PFSK-1 (cell line): Measurements from ENCODE around the gene MYH8.

Experiments used
- FOXP2 ChIP-seq: optimal IDR thresholded peaks from 2 replicates; pipeline ENCODE3; 2011; ENCODE audit warnings: borderline replicate concordance, control low read depth, inconsistent platforms; ENCODE audit not compliant: insufficient read depth; ENCODE audit errors: extremely low read length, extremely low read depth
- POLR2AphosphoS5 ChIP-seq: IDR thresholded peaks from 2 replicates; pipeline ENCODE4 v1.6.1; 2012; ENCODE audit warnings: low read depth, mild to moderate bottlenecking, control low read depth, low read length, moderate library complexity
- REST ChIP-seq, 2 experiments: IDR thresholded peaks; 2 replicates each; pipeline versions ENCODE4 v1.6.1 to v1.8.0; 2011 to 2012; ENCODE audit warnings: low read depth in 2 of 2, low read length in 2 of 2, control low read depth in 1 of 2, inconsistent platforms in 1 of 2, mild to moderate bottlenecking in 1 of 2, moderate library complexity in 1 of 2; ENCODE audit not compliant: insufficient read depth in 1 of 2
- SIN3A ChIP-seq: IDR thresholded peaks from 2 replicates; pipeline ENCODE4 v1.6.1; 2012; ENCODE audit warnings: mild to moderate bottlenecking, low read length, moderate library complexity, borderline replicate concordance; ENCODE audit not compliant: insufficient read depth
- TAF1 ChIP-seq: IDR thresholded peaks from 2 replicates; pipeline ENCODE4 v1.6.1; 2012; ENCODE audit warnings: low read length, control low read depth, borderline replicate concordance; ENCODE audit not compliant: insufficient read depth

The MYH8 gene

GRCh38 chr17:10415161-10415560 lies 6.6 kb downstream of the MYH8 start:
- TF ChIP-seq REST (IDR thresholded peaks at IDR 0.05; ENCODE audit: insufficient read depth in 1 of 2, low read depth in 2 of 2, low read length in 2 of 2): no peak
- TF ChIP-seq SIN3A: no peak
- no peak for TF ChIP-seq FOXP2
- no peak for TF ChIP-seq TAF1

GRCh38 chr17:10403589-10403988 lies 18.2 kb downstream of the MYH8 start:
- TF ChIP-seq REST (IDR thresholded peaks at IDR 0.05; ENCODE audit: insufficient read depth in 1 of 2, low read depth in 2 of 2, low read length in 2 of 2): no peak
- TF ChIP-seq SIN3A: no peak
- no peak for TF ChIP-seq TAF1
- no peak for TF ChIP-seq POLR2AphosphoS5
- no peak for TF ChIP-seq FOXP2

GRCh38 chr17:10398352-10398751 lies 23.4 kb downstream of the MYH8 start:
- TF ChIP-seq FOXP2 (no peak), SIN3A (no peak), REST (IDR thresholded peaks at IDR 0.05; ENCODE audit: insufficient read depth in 1 of 2, low read depth in 2 of 2, low read length in 2 of 2) (no peak), POLR2AphosphoS5 (no peak), TAF1 (no peak)

- TF ChIP-seq FOXP2 (no peak), POLR2AphosphoS5 (no peak), TAF1 (no peak), SIN3A (no peak), REST (IDR thresholded peaks at IDR 0.05; ENCODE audit: insufficient read depth in 1 of 2, low read depth in 2 of 2, low read length in 2 of 2) (no peak)
These were observed 25.1 kb downstream of the MYH8 start for GRCh38 chr17:10396524-10397163.

GRCh38 chr17:10394201-10394887 lies 27.4 kb downstream of the MYH8 start:
- no peak for TF ChIP-seq TAF1
- TF ChIP-seq POLR2AphosphoS5: no peak
- TF ChIP-seq REST (IDR thresholded peaks at IDR 0.05; ENCODE audit: insufficient read depth in 1 of 2, low read depth in 2 of 2, low read length in 2 of 2): no peak
- no peak for TF ChIP-seq FOXP2
- no peak for TF ChIP-seq SIN3A
